RKO (cell line): ENCODE data around the gene DCLRE1A.
"Not testable (repeated sequence)": the region's sequence is repeated elsewhere in the genome, so short reads cannot be mapped to it uniquely, and the experiment has no call there.

Experiments
- DNase-seq: peaks from one replicate; pipeline ENCODE4 v3.0.0-alpha.2; 2016; ENCODE audit warnings: low spot score

DCLRE1A gene

GRCh38 chr10:113857210-113857609 lies 3.3 kb upstream of the DCLRE1A start:
- peak; percentile 50 for DNase-seq

GRCh38 chr10:113856563-113856962 lies 2.7 kb upstream of the DCLRE1A start:
- DNase-seq = peak; percentile 36

GRCh38 chr10:113854761-113855588 lies 1.1 kb upstream of the DCLRE1A start:
- DNase-seq = peak; percentile 66

GRCh38 chr10:113853578-113854012 lies 287 bp downstream of the DCLRE1A start:
- DNase-seq = no peak

- no peak for DNase-seq
Measured at GRCh38 chr10:113849946-113850345, 3.9 kb downstream of the DCLRE1A start.

GRCh38 chr10:113849140-113849803 lies 4.6 kb downstream of the DCLRE1A start:
- no peak for DNase-seq

GRCh38 chr10:113846036-113846435 lies 7.8 kb downstream of the DCLRE1A start:
- DNase-seq = no peak

- no peak for DNase-seq
Measured at GRCh38 chr10:113843972-113844485, 9.9 kb downstream of the DCLRE1A start.

GRCh38 chr10:113842171-113842570 lies 11.7 kb downstream of the DCLRE1A start:
- no peak for DNase-seq

- not testable (repeated sequence) for DNase-seq
Measured at GRCh38 chr10:113828567-113828966, 25.3 kb downstream of the DCLRE1A start.

- DNase-seq = no peak
Measured at GRCh38 chr10:113825791-113826190, 28.1 kb downstream of the DCLRE1A start.

GRCh38 chr10:113823389-113823788 lies 30.5 kb downstream of the DCLRE1A start:
- DNase-seq = no peak

GRCh38 chr10:113822174-113822573 lies 31.7 kb downstream of the DCLRE1A start:
- no peak for DNase-seq

GRCh38 chr10:113821306-113821705 lies 32.6 kb downstream of the DCLRE1A start:
- DNase-seq = not testable (repeated sequence)

- DNase-seq = no peak
Measured at GRCh38 chr10:113820507-113820906, 33.4 kb downstream of the DCLRE1A start.

- no peak for DNase-seq
Measured at GRCh38 chr10:113819989-113820388, 33.9 kb downstream of the DCLRE1A start.

- DNase-seq = not testable (repeated sequence)
Measured at GRCh38 chr10:113814700-113815099, 39.2 kb downstream of the DCLRE1A start.

GRCh38 chr10:113808168-113808567 lies 45.7 kb downstream of the DCLRE1A start:
- no peak for DNase-seq

- DNase-seq = no peak
Measured at GRCh38 chr10:113806503-113806902, 47.4 kb downstream of the DCLRE1A start.

- DNase-seq = no peak
Measured at GRCh38 chr10:113802997-113803396, 50.9 kb downstream of the DCLRE1A start.

- DNase-seq = no peak
Measured at GRCh38 chr10:113801569-113801968, 52.3 kb downstream of the DCLRE1A start.

- no peak for DNase-seq
Measured at GRCh38 chr10:113791691-113792090, 62.2 kb downstream of the DCLRE1A start.

GRCh38 chr10:113788604-113789083 lies 65.2 kb downstream of the DCLRE1A start:
- DNase-seq = peak; percentile 81
